ENCODE measurements around the gene EML1. TPM values are rescaled to one million over a fixed set of nuclear protein-coding genes. Genes with fewer than 3 reads are reported as not detected.

EML1 gene
- total RNA-seq, 6 experiments from 2014 or later, result 3.3 to 6.8 (median 4.5) TPM

DNA sequence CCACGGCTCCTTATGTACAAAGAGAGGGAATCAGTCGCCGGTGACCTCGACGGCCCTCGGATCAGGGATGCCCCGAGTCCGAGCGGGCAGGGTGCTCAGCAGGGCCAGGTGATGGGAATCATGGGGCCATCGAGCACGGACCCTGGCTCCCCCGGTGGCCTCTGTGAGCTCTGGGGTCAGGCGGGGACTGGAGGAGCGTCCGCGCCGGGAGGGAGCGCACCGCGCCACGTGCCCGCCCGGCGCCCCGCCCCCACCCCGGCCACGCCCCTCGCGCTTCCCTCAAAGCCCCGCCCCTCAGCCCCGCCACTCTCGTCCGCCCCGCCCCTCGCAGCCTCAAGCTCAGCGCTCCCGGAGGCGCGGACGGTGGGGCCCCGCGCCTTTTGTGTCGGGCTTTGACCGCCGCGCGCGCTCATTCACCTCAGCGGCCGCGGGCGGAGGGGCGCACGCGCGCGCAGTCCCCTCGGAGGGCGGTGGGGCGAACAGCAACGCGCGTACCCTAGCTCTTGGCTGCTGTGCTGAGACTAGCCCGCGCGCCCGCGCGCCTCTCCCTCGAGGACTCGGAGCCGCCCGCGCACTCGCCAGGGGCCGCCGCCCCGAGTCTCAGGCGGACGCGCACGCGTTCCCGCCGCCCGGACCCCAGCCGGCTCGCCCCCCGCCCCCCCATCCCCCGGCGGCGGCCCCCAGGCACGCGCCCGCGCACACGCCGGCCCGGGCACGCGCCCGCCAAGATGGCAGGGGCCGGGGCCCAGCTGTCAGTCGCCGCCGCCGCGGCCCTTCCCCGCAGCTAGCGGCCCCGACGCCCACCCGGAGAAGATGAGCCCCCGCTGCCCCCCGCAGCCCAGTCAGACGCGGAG is 178.1 kb downstream of the EML1 start:
- DNase-seq (peak; percentile 88 to 89 (median 88)), ATAC-seq (peak; percentile 90 to 96 (median 94))
- H3K4me3 ChIP-seq, result peak overlapping the region; percentile 65 to 83 (median 81)
- no peaks in the 10 kb centered on the region for H3K9me3 ChIP-seq
- no peaks in the 10 kb centered on the region for H3K36me3 ChIP-seq
- peak overlapping the region in 1 of 3 donors; percentile 60 for H3K27ac ChIP-seq
- WGBS (ENCODE audit: insufficient coverage, low coverage, low lambda C conversion rate, missing lambda C conversion rate), result 0% methylated on average over 4 of the region's 117 CpGs
- intact Hi-C loops (cut with DNase I), result no loop called here
- H3K4me1 ChIP-seq, result peaks cover 0 to 22% (median 2%) of the 10 kb centered on the region in 4 donors
- no peaks in the 10 kb centered on the region for H3K27me3 ChIP-seq
- TF ChIP-seq, protein P1, sequence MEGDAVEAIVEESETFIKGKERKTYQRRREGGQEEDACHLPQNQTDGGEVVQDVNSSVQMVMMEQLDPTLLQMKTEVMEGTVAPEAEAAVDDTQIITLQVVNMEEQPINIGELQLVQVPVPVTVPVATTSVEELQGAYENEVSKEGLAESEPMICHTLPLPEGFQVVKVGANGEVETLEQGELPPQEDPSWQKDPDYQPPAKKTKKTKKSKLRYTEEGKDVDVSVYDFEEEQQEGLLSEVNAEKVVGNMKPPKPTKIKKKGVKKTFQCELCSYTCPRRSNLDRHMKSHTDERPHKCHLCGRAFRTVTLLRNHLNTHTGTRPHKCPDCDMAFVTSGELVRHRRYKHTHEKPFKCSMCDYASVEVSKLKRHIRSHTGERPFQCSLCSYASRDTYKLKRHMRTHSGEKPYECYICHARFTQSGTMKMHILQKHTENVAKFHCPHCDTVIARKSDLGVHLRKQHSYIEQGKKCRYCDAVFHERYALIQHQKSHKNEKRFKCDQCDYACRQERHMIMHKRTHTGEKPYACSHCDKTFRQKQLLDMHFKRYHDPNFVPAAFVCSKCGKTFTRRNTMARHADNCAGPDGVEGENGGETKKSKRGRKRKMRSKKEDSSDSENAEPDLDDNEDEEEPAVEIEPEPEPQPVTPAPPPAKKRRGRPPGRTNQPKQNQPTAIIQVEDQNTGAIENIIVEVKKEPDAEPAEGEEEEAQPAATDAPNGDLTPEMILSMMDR (IDR thresholded peaks at IDR 0.05), result peak in 1 of 4 donors; percentile 9
- peak; percentile 62 for TF ChIP-seq POLR2A (IDR thresholded peaks at IDR 0.05)

DNA sequence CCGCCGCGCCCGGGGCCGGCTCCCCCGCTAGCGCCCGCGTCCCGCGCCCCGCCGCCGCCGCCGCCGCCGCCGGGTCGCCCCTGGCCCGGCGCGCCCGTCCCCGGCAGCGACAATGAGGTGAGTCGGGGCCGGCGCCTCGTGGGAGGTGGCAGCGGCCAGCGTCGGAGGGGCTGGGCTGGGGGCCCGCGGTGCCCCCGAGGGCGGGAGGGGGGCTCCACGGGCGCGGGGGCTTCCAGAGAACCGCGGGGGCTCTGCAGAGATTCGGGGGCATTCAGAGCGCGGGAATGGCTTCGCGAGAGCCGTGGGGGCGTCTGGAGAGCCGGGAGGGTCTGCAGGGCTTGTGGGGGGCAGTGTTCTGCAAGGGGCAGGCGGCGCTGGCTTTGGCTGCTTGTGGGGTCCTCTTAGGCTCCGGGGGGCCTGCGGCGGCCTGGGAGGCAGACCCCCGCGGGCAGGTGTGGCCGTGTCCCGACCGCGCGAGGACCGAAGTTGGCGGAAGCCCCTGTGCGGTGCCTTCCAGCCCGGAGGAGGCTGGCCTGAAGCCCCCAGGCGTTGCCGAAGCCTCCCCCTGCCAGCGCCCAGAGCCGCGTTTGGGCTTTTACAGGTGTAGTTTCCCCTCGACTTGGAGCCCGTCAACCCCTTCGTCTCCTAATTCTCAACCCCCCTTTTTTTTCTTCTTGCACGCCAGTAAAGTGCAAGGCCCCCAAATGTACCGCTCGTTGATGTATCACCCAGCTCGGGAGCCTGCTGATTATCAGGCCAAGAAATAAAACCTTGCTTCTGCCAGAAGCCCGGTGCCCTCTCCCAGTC is 178.9 kb downstream of the EML1 start:
- Histone ChIP-seq H3K4me3 (peak overlapping the region; percentile 65 to 83 (median 81)), H3K27ac (peak overlapping the region; percentile 39 to 66 (median 60)), H3K9me3 (no peaks in the 10 kb centered on the region), H3K4me1 (peaks cover 0 to 14% (median 0%) of the 10 kb centered on the region in 4 donors), H3K36me3 (no peaks in the 10 kb centered on the region), H3K27me3 (no peaks in the 10 kb centered on the region)
- WGBS (ENCODE audit: insufficient coverage, low coverage, low lambda C conversion rate, missing lambda C conversion rate), result under 1% methylated on average over 17 of the region's 79 CpGs
- no peak for TF ChIP-seq POLR2A (IDR thresholded peaks at IDR 0.05)
- TF ChIP-seq, protein P1 (IDR thresholded peaks at IDR 0.05), result no peak
- ATAC-seq (peak in 2 of 4 donors; percentile 11 to 23), DNase-seq (peak in 2 of 3 donors; percentile 36 to 56)
- intact Hi-C loops (cut with DNase I), result no loop called here

DNA sequence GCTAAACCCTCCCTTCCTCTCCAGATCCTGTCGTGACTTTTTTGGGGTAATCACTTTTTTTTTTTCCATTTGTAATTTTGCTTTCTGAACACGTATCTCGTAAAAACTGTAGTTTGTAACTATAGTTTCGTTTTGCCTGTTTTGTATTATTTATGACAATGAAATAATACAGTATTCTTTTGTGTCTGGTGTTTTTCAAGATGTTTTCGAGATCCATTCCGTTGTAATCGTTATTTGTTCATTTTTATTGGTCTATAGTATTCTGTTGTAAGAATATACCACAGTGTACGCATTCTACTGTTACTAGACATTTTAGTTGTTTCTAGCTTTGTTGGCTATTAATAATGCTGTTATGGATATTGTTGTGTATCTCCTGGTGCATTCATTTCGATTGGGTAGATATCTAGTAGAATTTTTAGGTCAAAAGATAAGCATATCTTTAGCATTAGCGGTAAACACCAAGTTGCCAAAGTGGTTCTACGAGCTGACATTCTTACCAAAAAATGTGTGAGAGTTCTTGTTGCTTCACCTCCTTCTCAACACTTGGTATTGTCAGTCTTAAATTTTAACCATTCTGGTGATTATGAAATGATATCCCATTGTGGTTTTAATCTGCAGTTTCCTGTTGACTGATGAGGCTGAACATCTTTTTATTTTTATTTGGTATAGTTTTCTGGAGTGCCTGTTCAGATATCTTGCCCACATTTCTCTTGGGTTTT is 179.7 kb downstream of the EML1 start:
- DNase-seq (no peak), ATAC-seq (no peak)
- Histone ChIP-seq H3K27ac (peak overlapping the region in 2 of 3 donors; percentile 60 to 66), H3K4me3 (peak overlapping the region; percentile 65 to 83 (median 81)), H3K9me3 (no peaks in the 10 kb centered on the region), H3K27me3 (no peaks in the 10 kb centered on the region), H3K4me1 (peaks cover 0 to 12% (median 0%) of the 10 kb centered on the region in 4 donors), H3K36me3 (no peaks in the 10 kb centered on the region)
- TF ChIP-seq POLR2A (IDR thresholded peaks at IDR 0.05), result no peak
- TF ChIP-seq, protein P1 (IDR thresholded peaks at IDR 0.05), result no peak
- WGBS (ENCODE audit: insufficient coverage, low coverage, low lambda C conversion rate, missing lambda C conversion rate), result 30% methylated on average over 11 of the region's 11 CpGs
- intact Hi-C loops (cut with DNase I), result no loop called here

DNA sequence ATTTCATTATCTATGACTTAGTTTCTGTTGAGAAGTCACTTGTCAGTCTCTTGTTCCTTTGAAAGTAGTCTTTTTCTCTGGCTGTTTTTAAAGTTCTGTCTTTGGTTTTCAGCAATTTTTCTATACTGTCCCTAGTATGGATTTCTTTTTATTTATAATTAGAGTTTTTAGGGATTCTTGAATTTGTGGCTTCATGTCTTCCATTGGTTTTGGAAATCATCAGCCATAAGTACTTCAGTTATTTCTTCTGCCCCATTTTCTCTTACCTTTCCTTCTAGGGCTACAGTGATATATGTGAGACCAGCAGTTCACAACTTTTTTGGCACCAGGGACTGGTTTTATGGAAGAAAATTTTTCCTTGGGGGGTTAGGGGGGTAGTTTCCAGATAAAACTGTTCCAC is 182.0 kb downstream of the EML1 start:
- Histone ChIP-seq H3K36me3 (no peaks in the 10 kb centered on the region), H3K27me3 (no peaks in the 10 kb centered on the region), H3K4me1 (peaks cover 0 to 9% (median 0%) of the 10 kb centered on the region in 4 donors), H3K4me3 (no peak overlapping the region), H3K9me3 (no peaks in the 10 kb centered on the region), H3K27ac (no peak overlapping the region)
- intact Hi-C loops (cut with DNase I), result no loop called here
- no peak for TF ChIP-seq POLR2A (IDR thresholded peaks at IDR 0.05)
- TF ChIP-seq, protein P1 (IDR thresholded peaks at IDR 0.05), result no peak
- no peak for ATAC-seq
- DNase-seq, result no peak

Measured in right lobe of liver (tissue), 6 donors.